HG03558 (cell line): Measurements from ENCODE around the gene L3MBTL3.
"Not testable (repeated sequence)": the region's sequence is repeated elsewhere in the genome, so short reads cannot be mapped to it uniquely, and the experiment has no call there.

Source experiments
- ATAC-seq: cut with Tn5 transposase; IDR thresholded peaks from one replicate; pipeline ENCODE4 v1.9.1; 2021; ENCODE audit warnings: moderate number of reproducible peaks; ENCODE audit not compliant: unreplicated experiment; ENCODE audit errors: extremely low read depth

The L3MBTL3 gene

GRCh38 chr6:130129762-130130246 is 111.4 kb downstream of the L3MBTL3 start:
- no peak for ATAC-seq

- peak; percentile 71 for ATAC-seq
These were observed 113.9 kb downstream of the L3MBTL3 start for GRCh38 chr6:130132286-130132701.

GRCh38 chr6:130134582-130134981 is 116.2 kb downstream of the L3MBTL3 start:
- ATAC-seq: no peak

- ATAC-seq: no peak
These were observed 118.4 kb downstream of the L3MBTL3 start for GRCh38 chr6:130136798-130137197.

GRCh38 chr6:130138116-130138908 is 119.9 kb downstream of the L3MBTL3 start:
- peak; percentile 63 for ATAC-seq

GRCh38 chr6:130138909-130139242 is 120.5 kb downstream of the L3MBTL3 start:
- peak; percentile 29 for ATAC-seq

GRCh38 chr6:130140084-130140483 is 121.7 kb downstream of the L3MBTL3 start:
- ATAC-seq: no peak

- ATAC-seq: no peak
These were observed 125.3 kb downstream of the L3MBTL3 start for GRCh38 chr6:130143709-130144108.

- ATAC-seq: no peak
These were observed 128.7 kb downstream of the L3MBTL3 start for GRCh38 chr6:130147111-130147510.

GRCh38 chr6:130148181-130148580 is 129.8 kb downstream of the L3MBTL3 start:
- ATAC-seq: no peak

- ATAC-seq: not testable (repeated sequence)
These were observed 130.6 kb downstream of the L3MBTL3 start for GRCh38 chr6:130149016-130149415.

- ATAC-seq: no peak
These were observed 132.5 kb downstream of the L3MBTL3 start for GRCh38 chr6:130150906-130151305.

- no peak for ATAC-seq
These were observed 134.6 kb downstream of the L3MBTL3 start for GRCh38 chr6:130152908-130153510.

- ATAC-seq: no peak
These were observed 138.5 kb downstream of the L3MBTL3 start for GRCh38 chr6:130156908-130157307.

GRCh38 chr6:130158056-130158455 is 139.7 kb downstream of the L3MBTL3 start:
- ATAC-seq: no peak

- no peak for ATAC-seq
These were observed 140.2 kb downstream of the L3MBTL3 start for GRCh38 chr6:130158548-130158947.

- no peak for ATAC-seq
These were observed 141.6 kb downstream of the L3MBTL3 start for GRCh38 chr6:130159956-130160355.

GRCh38 chr6:130161683-130162404 is 143.5 kb downstream of the L3MBTL3 start:
- ATAC-seq: no peak

GRCh38 chr6:130162421-130162820 is 144.0 kb downstream of the L3MBTL3 start:
- ATAC-seq: no peak

- no peak for ATAC-seq
These were observed 144.9 kb downstream of the L3MBTL3 start for GRCh38 chr6:130163266-130163665.

GRCh38 chr6:130164251-130164650 is 145.9 kb downstream of the L3MBTL3 start:
- no peak for ATAC-seq
